ENCODE measurements around the gene LCORL.

The LCORL gene

GRCh38 chr4:17933126-17933525, 88.4 kb downstream of the LCORL start:
- H3K14ac ChIP-seq (ENCODE audit: low read length) = no peak overlapping the region
- H3K36me3 ChIP-seq (replicated peaks in 1 of 2; ENCODE audit: control insufficient read depth in 2 of 2, insufficient read depth in 2 of 2, low read length in 2 of 2) = peaks cover 0 to 27% of the 10 kb centered on the region in 2 donors
- H3K9me3 ChIP-seq (replicated peaks in 1 of 2; ENCODE audit: control insufficient read depth in 2 of 2, insufficient read depth in 1 of 2, low read depth in 1 of 2, low read length in 2 of 2) = peaks cover 0 to 38% of the 10 kb centered on the region in 2 donors
- no peaks in the 10 kb centered on the region for H3K79me1 ChIP-seq (ENCODE audit: low read depth, low read length)
- no peak overlapping the region for H3K27ac ChIP-seq (replicated peaks; ENCODE audit: low read length)
- H3K18ac ChIP-seq (ENCODE audit: low read length) = no peak overlapping the region
- no peak overlapping the region for H2BK12ac ChIP-seq (ENCODE audit: low read length)
- H3K4me2 ChIP-seq (ENCODE audit: insufficient read depth, low read length, poor library complexity, severe bottlenecking) = no peak overlapping the region
- H3K23ac ChIP-seq (ENCODE audit: low read depth, low read length, poor library complexity) = no peak overlapping the region
- no peaks in the 10 kb centered on the region for H3K27me3 ChIP-seq (ENCODE audit: control insufficient read depth in 3 of 3, insufficient read depth in 3 of 3, low read depth in 1 of 3, low read length in 3 of 3)
- no peak overlapping the region for H4K91ac ChIP-seq (ENCODE audit: low read depth, low read length, poor library complexity)
- H3K9ac ChIP-seq (ENCODE audit: low read depth, low read length, poor library complexity) = no peak overlapping the region
- no peak overlapping the region for H3K4me3 ChIP-seq (ENCODE audit: low read length in 2 of 2)
- no peak overlapping the region for H4K8ac ChIP-seq (ENCODE audit: low read depth, low read length)
- no peaks in the 10 kb centered on the region for H3K4me1 ChIP-seq (ENCODE audit: control insufficient read depth in 2 of 2, insufficient read depth in 1 of 2, low read depth in 1 of 2, low read length in 2 of 2)
- H2BK15ac ChIP-seq (ENCODE audit: low read length) = no peak overlapping the region
- H2BK120ac ChIP-seq (ENCODE audit: low read depth, low read length) = no peak overlapping the region
- H2AK5ac ChIP-seq (ENCODE audit: low read depth, low read length) = no peak overlapping the region
- H2AFZ ChIP-seq (ENCODE audit: low read length) = no peak overlapping the region
- H3K4ac ChIP-seq (ENCODE audit: low read length) = no peak overlapping the region
- H2BK5ac ChIP-seq (ENCODE audit: low read length) = no peak overlapping the region
- no peak for DNase-seq (ENCODE audit: low spot score)

- H4K91ac ChIP-seq (ENCODE audit: low read depth, low read length, poor library complexity) = no peak overlapping the region
- H2AK5ac ChIP-seq (ENCODE audit: low read depth, low read length) = no peak overlapping the region
- peaks cover 0 to 43% of the 10 kb centered on the region in 2 donors for H3K9me3 ChIP-seq (replicated peaks in 1 of 2; ENCODE audit: control insufficient read depth in 2 of 2, insufficient read depth in 1 of 2, low read depth in 1 of 2, low read length in 2 of 2)
- no peaks in the 10 kb centered on the region for H3K27me3 ChIP-seq (ENCODE audit: control insufficient read depth in 3 of 3, insufficient read depth in 3 of 3, low read depth in 1 of 3, low read length in 3 of 3)
- no peak overlapping the region for H2AFZ ChIP-seq (ENCODE audit: low read length)
- H2BK15ac ChIP-seq (ENCODE audit: low read length) = no peak overlapping the region
- no peak overlapping the region for H3K4me3 ChIP-seq (ENCODE audit: low read length in 2 of 2)
- H3K23ac ChIP-seq (ENCODE audit: low read depth, low read length, poor library complexity) = no peak overlapping the region
- H4K8ac ChIP-seq (ENCODE audit: low read depth, low read length) = no peak overlapping the region
- no peak overlapping the region for H2BK5ac ChIP-seq (ENCODE audit: low read length)
- no peak overlapping the region for H2BK120ac ChIP-seq (ENCODE audit: low read depth, low read length)
- H2BK12ac ChIP-seq (ENCODE audit: low read length) = no peak overlapping the region
- no peaks in the 10 kb centered on the region for H3K4me1 ChIP-seq (ENCODE audit: control insufficient read depth in 2 of 2, insufficient read depth in 1 of 2, low read depth in 1 of 2, low read length in 2 of 2)
- no peak overlapping the region for H3K18ac ChIP-seq (ENCODE audit: low read length)
- H3K36me3 ChIP-seq (replicated peaks in 1 of 2; ENCODE audit: control insufficient read depth in 2 of 2, insufficient read depth in 2 of 2, low read length in 2 of 2) = peaks cover 0 to 26% of the 10 kb centered on the region in 2 donors
- H3K9ac ChIP-seq (ENCODE audit: low read depth, low read length, poor library complexity) = no peak overlapping the region
- no peak overlapping the region for H3K4me2 ChIP-seq (ENCODE audit: insufficient read depth, low read length, poor library complexity, severe bottlenecking)
- H3K79me1 ChIP-seq (ENCODE audit: low read depth, low read length) = no peaks in the 10 kb centered on the region
- no peak overlapping the region for H3K4ac ChIP-seq (ENCODE audit: low read length)
- H3K14ac ChIP-seq (ENCODE audit: low read length) = no peak overlapping the region
- H3K27ac ChIP-seq (replicated peaks; ENCODE audit: low read length) = no peak overlapping the region
- no CpG with 5 or more reads among the region's 3 CpGs for WGBS, 2 donors (ENCODE audit: extremely low coverage in 2 of 2, insufficient read length in 2 of 2, insufficient replicate concordance in 1 of 2)
- DNase-seq (ENCODE audit: low spot score) = no peak
Measured at GRCh38 chr4:17932041-17932440, 89.5 kb downstream of the LCORL start.

- H3K36me3 ChIP-seq (replicated peaks in 1 of 2; ENCODE audit: control insufficient read depth in 2 of 2, insufficient read depth in 2 of 2, low read length in 2 of 2) = peaks cover 0 to 28% of the 10 kb centered on the region in 2 donors
- no CpG with 5 or more reads among the region's 3 CpGs for WGBS, 2 donors (ENCODE audit: extremely low coverage in 2 of 2, insufficient read length in 2 of 2, insufficient replicate concordance in 1 of 2)
- H3K4me3 ChIP-seq (ENCODE audit: low read length in 2 of 2) = no peak overlapping the region
- no peak overlapping the region for H2AK5ac ChIP-seq (ENCODE audit: low read depth, low read length)
- no peak overlapping the region for H2AFZ ChIP-seq (ENCODE audit: low read length)
- DNase-seq (ENCODE audit: low spot score) = no peak
- H3K9ac ChIP-seq (ENCODE audit: low read depth, low read length, poor library complexity) = no peak overlapping the region
- H2BK15ac ChIP-seq (ENCODE audit: low read length) = no peak overlapping the region
- no peak overlapping the region for H2BK5ac ChIP-seq (ENCODE audit: low read length)
- H4K91ac ChIP-seq (ENCODE audit: low read depth, low read length, poor library complexity) = no peak overlapping the region
- no peak overlapping the region for H4K8ac ChIP-seq (ENCODE audit: low read depth, low read length)
- peaks cover 0 to 39% of the 10 kb centered on the region in 2 donors for H3K9me3 ChIP-seq (replicated peaks in 1 of 2; ENCODE audit: control insufficient read depth in 2 of 2, insufficient read depth in 1 of 2, low read depth in 1 of 2, low read length in 2 of 2)
- no peaks in the 10 kb centered on the region for H3K79me1 ChIP-seq (ENCODE audit: low read depth, low read length)
- no peak overlapping the region for H2BK120ac ChIP-seq (ENCODE audit: low read depth, low read length)
- H3K27me3 ChIP-seq (ENCODE audit: control insufficient read depth in 3 of 3, insufficient read depth in 3 of 3, low read depth in 1 of 3, low read length in 3 of 3) = no peaks in the 10 kb centered on the region
- H3K23ac ChIP-seq (ENCODE audit: low read depth, low read length, poor library complexity) = no peak overlapping the region
- H3K27ac ChIP-seq (replicated peaks; ENCODE audit: low read length) = no peak overlapping the region
- H3K18ac ChIP-seq (ENCODE audit: low read length) = no peak overlapping the region
- H2BK12ac ChIP-seq (ENCODE audit: low read length) = no peak overlapping the region
- no peak overlapping the region for H3K4ac ChIP-seq (ENCODE audit: low read length)
- no peaks in the 10 kb centered on the region for H3K4me1 ChIP-seq (ENCODE audit: control insufficient read depth in 2 of 2, insufficient read depth in 1 of 2, low read depth in 1 of 2, low read length in 2 of 2)
- no peak overlapping the region for H3K4me2 ChIP-seq (ENCODE audit: insufficient read depth, low read length, poor library complexity, severe bottlenecking)
- H3K14ac ChIP-seq (ENCODE audit: low read length) = no peak overlapping the region
Measured at GRCh38 chr4:17930256-17930655, 91.3 kb downstream of the LCORL start.

- WGBS, 2 donors (ENCODE audit: extremely low coverage in 2 of 2, insufficient read length in 2 of 2, insufficient replicate concordance in 1 of 2) = no CpG with 5 or more reads among the region's 5 CpGs
Measured at GRCh38 chr4:17924189-17924588, 97.4 kb downstream of the LCORL start.

More at GRCh38 chr4:17924189-17924588, 97.4 kb downstream of the LCORL start:
- Histone ChIP-seq H3K27ac (replicated peaks; ENCODE audit: low read length) (no peak overlapping the region), H3K27me3 (ENCODE audit: control insufficient read depth in 3 of 3, insufficient read depth in 3 of 3, low read depth in 1 of 3, low read length in 3 of 3) (no peaks in the 10 kb centered on the region), H2BK5ac (ENCODE audit: low read length) (no peak overlapping the region), H3K4me1 (ENCODE audit: control insufficient read depth in 2 of 2, insufficient read depth in 1 of 2, low read depth in 1 of 2, low read length in 2 of 2) (no peaks in the 10 kb centered on the region), H3K4me3 (ENCODE audit: low read length in 2 of 2) (no peak overlapping the region), H2BK12ac (ENCODE audit: low read length) (no peak overlapping the region), H2AFZ (ENCODE audit: low read length) (no peak overlapping the region), H4K91ac (ENCODE audit: low read depth, low read length, poor library complexity) (no peak overlapping the region), H2BK15ac (ENCODE audit: low read length) (no peak overlapping the region), H3K4me2 (ENCODE audit: insufficient read depth, low read length, poor library complexity, severe bottlenecking) (no peak overlapping the region), H3K36me3 (replicated peaks in 1 of 2; ENCODE audit: control insufficient read depth in 2 of 2, insufficient read depth in 2 of 2, low read length in 2 of 2) (peaks cover 0 to 49% of the 10 kb centered on the region in 2 donors), H2AK5ac (ENCODE audit: low read depth, low read length) (no peak overlapping the region), H3K4ac (ENCODE audit: low read length) (no peak overlapping the region), H4K8ac (ENCODE audit: low read depth, low read length) (no peak overlapping the region), H3K9ac (ENCODE audit: low read depth, low read length, poor library complexity) (no peak overlapping the region), H2BK120ac (ENCODE audit: low read depth, low read length) (no peak overlapping the region), H3K14ac (ENCODE audit: low read length) (no peak overlapping the region), H3K23ac (ENCODE audit: low read depth, low read length, poor library complexity) (no peak overlapping the region), H3K9me3 (replicated peaks in 1 of 2; ENCODE audit: control insufficient read depth in 2 of 2, insufficient read depth in 1 of 2, low read depth in 1 of 2, low read length in 2 of 2) (peaks cover 0 to 27% of the 10 kb centered on the region in 2 donors), H3K79me1 (ENCODE audit: low read depth, low read length) (no peaks in the 10 kb centered on the region), H3K18ac (ENCODE audit: low read length) (no peak overlapping the region)
- no peak for DNase-seq (ENCODE audit: low spot score)
